NCI-H1436 treated with DMSO at 0.1 percent for 48 hours (cell line): ENCODE data around the gene CBLIF.
"Not testable (repeated sequence)": the region's sequence is repeated elsewhere in the genome, so short reads cannot be mapped to it uniquely, and the experiment has no call there.

Experiments used
- DNase-seq: peaks from one replicate; lab custom pipeline; 2025; lab: John Stamatoyannopoulos, UW

The CBLIF gene

DNA sequence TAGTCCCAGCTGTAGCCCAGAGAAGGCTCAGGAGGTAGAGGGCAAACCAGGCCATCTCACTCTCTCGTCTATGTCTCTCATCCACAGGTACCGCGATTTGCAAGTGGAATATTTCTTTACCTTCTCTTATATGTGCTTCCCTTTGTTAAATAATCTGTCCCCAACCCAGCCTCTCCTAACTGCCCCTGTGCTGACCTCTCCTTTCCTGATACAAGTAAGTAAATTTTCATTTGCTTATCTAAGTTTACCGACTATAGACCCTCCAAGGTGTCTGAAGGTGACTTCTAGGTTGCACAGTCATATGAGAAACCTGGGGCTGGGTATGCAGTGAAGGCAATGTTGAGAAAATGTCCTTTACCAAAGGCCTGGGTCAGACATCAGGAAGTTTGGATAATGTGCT lies at the start of gene CBLIF:
CBLIF (minus strand) TSS at position 101 of the 400 bp plus-strand sequence; CDS start at position 55, 46 bp downstream.
- no peak for DNase-seq

DNA sequence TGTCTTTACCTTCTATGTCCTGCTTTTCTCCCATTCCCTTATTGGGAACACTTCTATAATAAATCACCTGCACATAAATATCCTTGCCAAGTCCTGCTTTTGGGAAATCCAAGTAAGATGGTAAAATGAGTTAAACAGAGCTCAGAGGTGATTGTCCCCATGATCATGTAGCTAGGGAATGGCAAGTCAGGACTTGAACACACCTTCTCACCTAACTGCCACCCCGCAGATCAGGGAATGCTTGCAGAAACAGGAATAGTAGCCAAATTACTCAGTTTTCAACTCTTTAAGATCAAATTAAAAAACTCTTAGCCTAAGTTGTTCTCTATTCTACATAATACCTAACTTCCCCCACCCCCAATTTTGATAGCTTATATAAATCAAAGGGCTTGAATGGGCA lies 49.3 kb upstream of the CBLIF start:
- no peak for DNase-seq

- no peak for DNase-seq
Observed at GRCh38 chr11:59891781-59892181, 46.5 kb upstream of the CBLIF start.

DNA sequence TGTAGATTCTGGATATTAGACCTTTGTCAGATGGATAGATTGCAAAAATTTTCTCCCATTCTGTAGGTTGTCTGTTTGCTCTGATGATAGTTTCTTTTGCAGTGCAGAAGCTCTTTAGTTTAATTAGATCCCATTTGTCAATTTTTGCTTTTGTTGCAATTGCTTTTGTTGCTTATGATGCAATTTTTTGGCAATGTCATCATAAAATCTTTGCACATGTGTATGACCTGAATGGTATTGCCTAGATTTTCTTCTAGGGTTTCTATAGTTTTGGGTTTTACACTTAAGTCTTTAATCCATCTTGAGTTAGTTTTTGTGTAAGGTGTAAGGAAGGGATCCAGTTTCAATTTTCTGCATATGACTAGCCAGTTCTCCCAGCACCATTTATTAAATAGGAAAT lies 41.9 kb upstream of the CBLIF start:
- not testable (repeated sequence) for DNase-seq

- DNase-seq: no peak
Observed at GRCh38 chr11:59883597-59883996, 38.3 kb upstream of the CBLIF start.

DNA sequence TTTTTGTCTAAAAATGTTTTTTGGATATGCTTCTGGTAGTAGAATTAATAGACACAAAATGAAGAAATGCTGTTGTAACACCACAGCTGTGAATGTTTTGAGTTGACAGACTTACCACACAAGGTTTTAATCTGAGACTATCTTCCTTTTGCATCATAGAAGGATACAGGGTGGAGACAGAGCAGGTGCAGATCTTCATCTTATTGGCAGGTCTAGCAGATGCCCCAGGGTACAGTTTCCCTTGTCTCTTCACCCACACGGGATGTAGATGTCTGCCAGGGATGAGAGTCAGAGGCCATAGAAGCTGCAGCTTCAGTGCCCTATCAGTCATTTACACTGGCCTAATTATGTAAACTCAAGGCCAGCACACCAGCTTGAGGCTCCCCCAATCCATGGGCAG lies 34.3 kb upstream of the CBLIF start:
- DNase-seq: no peak

DNA sequence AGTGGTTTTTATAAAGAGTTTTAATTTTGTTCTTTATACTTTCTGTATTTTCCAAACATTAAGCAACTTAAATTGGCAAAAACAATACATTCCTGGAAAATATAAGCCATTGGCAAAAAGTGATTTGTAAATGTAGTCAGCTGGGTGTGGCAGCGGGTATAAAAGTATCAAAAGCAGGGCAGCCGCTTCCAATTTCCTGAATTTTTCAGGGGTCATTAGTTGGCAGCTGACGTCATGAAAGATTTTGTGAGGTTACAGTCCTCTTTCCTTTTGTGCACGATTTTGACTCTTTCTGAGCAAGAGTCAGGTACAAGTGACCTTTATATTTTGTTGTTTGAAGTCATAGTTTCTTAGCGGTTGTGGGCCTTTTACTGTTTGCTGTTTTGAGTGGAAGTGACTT lies 33.3 kb upstream of the CBLIF start, which contains the start of gene OOSP3:
OOSP3 (plus strand) TSS at position 208 of the 400 bp plus-strand sequence; CDS start at position 235, 27 bp downstream.
- DNase-seq: no peak

DNA sequence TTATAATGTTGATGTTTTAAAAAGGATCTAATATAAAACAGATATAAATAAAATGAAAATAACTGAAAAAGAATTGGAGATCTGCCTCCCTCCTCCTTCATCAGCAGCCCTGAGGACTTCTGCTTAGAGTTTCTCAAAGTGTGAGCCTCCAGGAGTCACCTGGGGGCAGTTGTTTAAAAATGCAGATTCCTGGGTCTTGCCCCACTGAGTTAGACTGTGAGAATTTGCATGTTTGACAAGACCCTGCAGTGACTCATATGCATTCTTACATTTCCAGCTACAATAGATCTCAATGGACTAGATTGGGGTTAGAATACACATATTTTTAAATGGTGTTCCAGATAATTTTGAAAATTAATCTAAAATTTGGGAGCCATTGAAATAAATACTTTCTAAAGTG lies 32.5 kb upstream of the CBLIF start:
- no peak for DNase-seq

GRCh38 chr11:59877325-59877724 lies 32.0 kb upstream of the CBLIF start:
- no peak for DNase-seq

DNA sequence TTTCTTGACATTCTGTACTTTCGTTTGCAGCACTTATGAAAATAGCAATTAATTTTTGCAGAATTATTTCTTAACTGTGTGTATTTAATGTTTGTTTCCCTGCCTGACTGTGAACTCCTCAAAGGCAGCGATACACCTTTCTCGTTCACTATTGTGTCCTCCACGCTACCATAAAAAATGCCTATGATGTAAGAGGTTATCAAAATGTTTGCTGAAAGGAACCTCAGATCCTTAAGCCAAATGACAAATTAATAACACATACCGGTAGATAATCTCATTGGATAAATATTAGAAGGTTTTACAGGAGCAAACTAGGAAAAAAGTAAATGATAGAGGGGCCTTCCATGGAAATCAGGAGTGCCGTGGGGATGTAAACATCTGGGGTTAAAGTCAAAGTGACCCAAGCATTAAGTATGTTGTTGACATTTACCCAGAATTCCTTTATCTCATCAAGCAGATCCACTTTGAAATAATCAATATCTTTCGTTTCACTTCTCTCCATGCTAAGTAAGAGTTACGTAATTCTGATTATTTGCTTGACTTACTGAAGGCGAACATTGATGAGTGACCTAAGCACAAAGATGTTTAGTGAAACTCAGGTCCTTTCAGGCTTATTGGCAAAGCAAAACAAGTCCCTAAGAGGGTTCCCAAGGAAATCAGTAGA lies 30.7 kb upstream of the CBLIF start:
- DNase-seq: no peak

GRCh38 chr11:59872076-59872475 lies 26.8 kb upstream of the CBLIF start:
- DNase-seq: no peak

- DNase-seq: no peak
Observed at GRCh38 chr11:59867946-59868345, 22.6 kb upstream of the CBLIF start.

- no peak for DNase-seq
Observed at GRCh38 chr11:59866836-59867235, 21.5 kb upstream of the CBLIF start.

DNA sequence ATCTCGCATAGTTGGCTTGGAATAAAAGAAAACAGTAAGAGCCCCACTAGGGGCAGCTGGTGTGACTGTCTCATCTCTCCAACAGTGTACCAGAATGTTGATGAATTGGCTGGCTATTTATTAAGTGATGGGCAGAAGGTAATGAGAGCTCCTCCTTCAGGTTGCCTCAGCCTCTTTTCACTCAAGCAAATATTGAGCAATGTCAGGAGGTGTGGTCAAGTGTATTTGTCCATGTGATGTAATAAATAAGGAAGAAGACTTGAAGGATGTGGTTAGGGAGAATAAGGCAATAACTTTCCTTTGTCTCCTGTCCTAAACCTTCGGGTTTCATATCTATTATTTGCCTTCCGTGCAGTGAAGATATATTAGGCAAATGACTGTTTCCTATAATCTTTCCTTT lies 21.1 kb upstream of the CBLIF start, which contains the start of gene TCN1:
TCN1 (minus strand) TSS at position 91 of the 400 bp plus-strand sequence; CDS start at position 74, 17 bp downstream.
- no peak for DNase-seq

DNA sequence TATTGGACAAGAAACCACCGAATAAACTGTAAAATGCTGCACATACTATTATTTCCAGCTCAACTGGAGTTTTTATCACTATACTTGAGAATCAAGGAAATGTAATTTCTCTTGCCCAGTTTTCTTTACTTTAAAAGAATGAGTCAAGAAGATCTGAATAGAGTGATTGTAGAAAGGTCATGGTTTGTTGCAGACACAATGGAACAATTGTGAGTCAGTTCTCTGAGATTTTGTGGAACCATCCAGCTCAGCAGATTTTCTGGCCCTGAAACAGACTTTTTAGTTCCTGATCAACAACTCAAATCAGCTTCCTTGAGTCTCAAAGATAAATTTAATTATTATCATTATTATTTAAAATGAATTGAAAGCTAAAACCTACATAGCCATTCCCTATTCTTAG lies 19.7 kb upstream of the CBLIF start:
- DNase-seq: no peak

DNA sequence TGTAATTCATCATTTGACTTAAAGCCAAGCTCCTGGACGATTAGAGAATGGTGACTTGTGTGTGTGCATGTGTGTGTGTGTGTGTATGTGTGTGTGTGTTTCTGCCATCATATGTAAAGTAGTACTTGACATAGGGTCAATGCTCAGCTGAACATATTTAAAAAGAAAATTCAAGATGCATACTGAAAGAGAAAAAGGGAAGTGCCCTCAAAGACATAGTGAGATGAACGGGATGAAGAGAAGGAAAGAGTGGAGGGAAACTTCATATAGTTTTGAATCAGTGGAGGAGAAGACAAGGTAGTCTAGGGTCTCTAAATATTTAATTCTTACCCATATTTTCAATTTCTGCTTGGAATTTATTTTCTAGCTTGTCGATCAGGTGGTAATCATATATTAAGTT lies 17.0 kb upstream of the CBLIF start:
- DNase-seq: no peak

DNA sequence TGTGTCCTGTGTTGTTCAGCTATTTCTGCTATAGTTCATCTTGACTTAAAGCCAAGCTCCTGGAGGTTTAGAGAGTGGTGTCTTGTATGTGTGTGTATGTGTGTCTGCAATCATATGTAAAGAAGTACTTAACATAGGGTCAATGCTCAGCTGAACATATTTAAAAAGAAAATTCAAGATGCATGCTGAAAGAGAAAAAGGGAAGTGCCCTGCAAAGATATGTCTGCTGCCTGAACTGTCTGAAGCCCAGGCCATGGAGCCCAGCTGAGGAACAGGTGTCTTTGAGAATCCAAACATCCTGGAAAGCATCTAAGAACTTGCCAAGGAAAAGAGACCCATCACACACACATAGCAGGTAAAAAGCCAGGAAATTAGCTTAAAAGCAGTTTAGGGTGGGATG lies 14.4 kb upstream of the CBLIF start:
- no peak for DNase-seq

DNA sequence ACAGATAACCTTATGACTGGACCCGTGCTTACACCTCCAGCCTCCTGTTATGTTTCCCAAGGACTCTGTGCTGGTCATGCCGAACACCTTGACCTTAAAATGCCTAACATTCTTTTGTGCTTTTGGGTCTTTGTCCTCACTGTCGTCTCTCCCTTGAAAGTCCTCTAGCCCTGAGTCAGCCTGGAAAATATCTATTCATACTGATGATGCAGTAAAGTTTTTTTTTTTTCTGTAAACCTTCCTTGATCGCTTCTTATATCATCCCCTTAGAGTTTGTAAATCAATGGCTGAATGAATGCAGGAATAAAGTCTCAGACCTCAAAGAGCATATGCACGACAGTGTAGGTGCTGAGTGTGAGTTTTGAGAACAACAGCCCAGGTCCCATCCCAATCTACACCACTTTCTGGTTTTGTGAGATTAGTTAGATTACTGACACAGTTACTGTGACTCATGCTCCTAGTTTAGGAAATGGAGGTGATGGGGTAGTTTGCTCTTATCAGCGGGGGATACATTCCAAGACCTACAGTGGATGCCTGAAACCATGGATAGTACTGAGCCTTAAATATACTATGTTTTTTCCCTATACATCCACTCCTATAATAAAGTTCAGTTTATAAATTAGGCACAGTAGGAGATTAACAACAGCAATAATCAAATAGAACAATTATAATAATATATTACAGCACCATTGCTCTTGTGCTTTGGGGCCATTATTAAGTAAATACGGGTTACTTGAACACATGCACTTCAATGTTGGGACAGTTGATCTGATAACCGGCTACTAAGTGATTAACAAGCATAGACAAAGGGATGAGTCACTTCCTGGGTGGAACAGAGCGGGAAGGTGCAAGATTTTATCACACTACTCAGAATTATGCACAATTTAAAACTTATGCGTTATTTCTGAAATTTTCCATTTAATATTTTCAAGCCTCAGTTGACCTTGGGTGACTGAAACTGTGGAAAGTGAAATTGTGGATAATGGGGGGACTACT lies 12.4 kb upstream of the CBLIF start:
- no peak for DNase-seq

GRCh38 chr11:59854871-59855270 lies 9.6 kb upstream of the CBLIF start:
- no peak for DNase-seq

DNA sequence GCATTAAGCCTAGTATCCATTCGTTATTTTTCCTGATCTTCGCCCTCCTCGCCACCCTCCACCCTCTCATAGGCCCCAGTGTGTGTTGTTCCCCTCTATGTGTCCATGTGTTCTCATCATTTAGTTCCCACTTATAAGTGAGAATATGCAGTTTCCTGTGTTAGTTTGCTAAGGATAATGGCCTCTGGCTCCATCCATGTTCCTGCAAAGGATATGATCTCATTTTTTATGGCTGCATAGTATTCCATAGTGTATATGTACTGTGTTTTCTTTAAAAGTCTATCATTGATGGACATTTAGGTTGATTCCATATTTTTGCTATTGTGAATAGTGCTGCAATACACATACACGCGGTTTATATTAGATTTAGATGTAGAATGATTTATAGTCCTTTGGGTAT lies 6.1 kb upstream of the CBLIF start:
- not testable (repeated sequence) for DNase-seq

DNA sequence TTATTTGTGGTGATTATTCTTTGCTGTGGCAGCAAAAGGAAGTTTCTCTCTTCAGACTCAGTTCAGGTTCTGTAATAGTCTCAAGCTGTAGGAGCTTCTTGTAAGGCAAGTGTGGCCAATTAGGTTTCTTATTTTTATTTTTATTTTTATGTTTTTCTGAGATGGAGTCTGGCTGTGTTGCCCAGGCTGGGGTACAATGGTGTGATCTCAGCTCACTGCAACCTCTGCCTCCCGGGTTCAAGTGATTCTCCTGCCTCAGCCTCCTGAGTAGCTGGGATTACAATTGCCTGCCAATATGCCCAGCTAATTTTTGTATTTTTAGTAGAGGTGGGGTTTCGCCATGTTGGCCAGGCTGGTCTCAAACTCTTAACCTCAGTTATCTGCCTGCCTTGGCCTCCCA lies 4.3 kb upstream of the CBLIF start:
- DNase-seq: not testable (repeated sequence)

DNA sequence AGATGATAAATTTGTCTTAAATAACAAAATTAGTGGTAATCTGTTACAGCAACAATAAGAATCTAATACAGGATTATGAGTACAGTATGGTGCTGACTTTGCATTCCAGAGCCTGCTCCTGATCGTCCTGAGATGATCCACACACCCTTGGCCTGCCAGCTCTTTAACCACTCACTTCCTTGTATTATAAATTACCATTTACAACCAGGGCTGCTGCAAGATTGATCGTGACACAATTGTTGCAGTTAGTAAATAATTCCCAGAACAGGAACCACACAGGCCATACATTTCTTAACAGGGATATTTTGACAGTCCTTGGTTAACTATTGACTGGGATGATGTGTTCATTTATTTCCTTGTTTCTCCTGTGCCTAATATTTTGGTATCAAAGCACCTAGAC lies 3.8 kb upstream of the CBLIF start:
- no peak for DNase-seq

- not testable (repeated sequence) for DNase-seq
Observed at GRCh38 chr11:59848439-59848838, 3.1 kb upstream of the CBLIF start.
